D721Med (cell line): ENCODE data around the gene CCDC88B.
"Not testable (repeated sequence)": the region's sequence is repeated elsewhere in the genome, so short reads cannot be mapped to it uniquely, and the experiment has no call there.

Experiments used
- DNase-seq: peaks from one replicate; pipeline ENCODE4 v3.0.0; 2011; ENCODE audit warnings: low spot score; ENCODE audit not compliant: insufficient read length
- FAIRE-seq: peaks from 2 replicates; lab custom pipeline; 2011; peaks lifted over from hg19 to GRCh38; lab: Jason Lieb, UNC
- TF ChIP-seq, protein P1 (sequence below): IDR thresholded peaks from 2 replicates; pipeline ENCODE4 v1.5.1; 2012; ENCODE audit warnings: mild to moderate bottlenecking, control low read depth; ENCODE audit not compliant: insufficient read depth; ENCODE audit errors: missing control alignments

The CCDC88B gene

DNA sequence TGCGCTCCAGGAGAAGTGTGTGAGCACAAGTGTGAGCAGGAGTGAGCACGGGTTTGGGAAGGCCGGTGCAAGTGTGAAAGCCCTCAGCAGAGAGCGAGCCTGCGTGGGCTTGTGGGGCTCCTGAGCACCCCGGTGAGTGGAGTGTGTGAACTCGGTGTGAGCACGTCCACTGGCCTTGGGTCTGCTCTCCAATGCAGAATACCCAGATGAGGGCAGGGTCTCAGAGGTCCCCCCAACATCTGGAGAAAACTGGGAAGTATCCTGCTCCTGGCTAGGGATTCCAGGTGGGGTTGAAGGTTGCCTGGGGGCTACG lies 33.5 kb upstream of the CCDC88B start:
- FAIRE-seq (no peak), DNase-seq (no peak)
- TF ChIP-seq, protein P1, sequence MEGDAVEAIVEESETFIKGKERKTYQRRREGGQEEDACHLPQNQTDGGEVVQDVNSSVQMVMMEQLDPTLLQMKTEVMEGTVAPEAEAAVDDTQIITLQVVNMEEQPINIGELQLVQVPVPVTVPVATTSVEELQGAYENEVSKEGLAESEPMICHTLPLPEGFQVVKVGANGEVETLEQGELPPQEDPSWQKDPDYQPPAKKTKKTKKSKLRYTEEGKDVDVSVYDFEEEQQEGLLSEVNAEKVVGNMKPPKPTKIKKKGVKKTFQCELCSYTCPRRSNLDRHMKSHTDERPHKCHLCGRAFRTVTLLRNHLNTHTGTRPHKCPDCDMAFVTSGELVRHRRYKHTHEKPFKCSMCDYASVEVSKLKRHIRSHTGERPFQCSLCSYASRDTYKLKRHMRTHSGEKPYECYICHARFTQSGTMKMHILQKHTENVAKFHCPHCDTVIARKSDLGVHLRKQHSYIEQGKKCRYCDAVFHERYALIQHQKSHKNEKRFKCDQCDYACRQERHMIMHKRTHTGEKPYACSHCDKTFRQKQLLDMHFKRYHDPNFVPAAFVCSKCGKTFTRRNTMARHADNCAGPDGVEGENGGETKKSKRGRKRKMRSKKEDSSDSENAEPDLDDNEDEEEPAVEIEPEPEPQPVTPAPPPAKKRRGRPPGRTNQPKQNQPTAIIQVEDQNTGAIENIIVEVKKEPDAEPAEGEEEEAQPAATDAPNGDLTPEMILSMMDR, result no peak

DNA sequence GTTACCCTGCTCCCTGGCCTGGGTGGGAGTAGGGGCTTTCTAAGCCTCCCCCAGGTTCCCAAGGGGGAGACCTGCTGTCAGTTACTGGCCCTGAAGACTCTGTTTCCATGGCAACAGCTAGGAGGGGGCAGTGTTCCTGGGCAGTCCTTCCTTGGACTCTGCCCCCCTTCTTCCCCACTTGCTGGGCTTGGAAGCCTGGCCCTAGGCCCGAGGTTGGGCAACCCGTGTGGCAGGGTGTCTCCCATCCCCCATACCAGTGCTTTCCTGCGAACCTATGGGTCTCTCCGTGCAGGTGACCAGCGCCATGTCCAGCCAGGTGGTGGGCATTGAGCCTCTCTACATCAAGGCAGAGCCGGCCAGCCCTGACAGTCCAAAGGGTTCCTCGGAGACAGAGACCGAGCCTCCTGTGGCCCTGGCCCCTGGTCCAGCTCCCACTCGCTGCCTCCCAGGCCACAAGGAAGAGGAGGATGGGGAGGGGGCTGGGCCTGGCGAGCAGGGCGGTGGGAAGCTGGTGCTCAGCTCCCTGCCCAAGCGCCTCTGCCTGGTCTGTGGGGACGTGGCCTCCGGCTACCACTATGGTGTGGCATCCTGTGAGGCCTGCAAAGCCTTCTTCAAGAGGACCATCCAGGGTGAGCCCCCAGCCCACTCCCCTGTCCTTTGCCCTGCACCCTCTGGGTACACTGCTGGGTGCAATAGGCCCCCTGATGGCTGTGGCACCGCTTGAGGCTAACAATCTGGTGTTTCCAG lies 33.0 kb upstream of the CCDC88B start:
- TF ChIP-seq, protein P1, result no peak
- no peak for FAIRE-seq
- DNase-seq, result no peak

DNA sequence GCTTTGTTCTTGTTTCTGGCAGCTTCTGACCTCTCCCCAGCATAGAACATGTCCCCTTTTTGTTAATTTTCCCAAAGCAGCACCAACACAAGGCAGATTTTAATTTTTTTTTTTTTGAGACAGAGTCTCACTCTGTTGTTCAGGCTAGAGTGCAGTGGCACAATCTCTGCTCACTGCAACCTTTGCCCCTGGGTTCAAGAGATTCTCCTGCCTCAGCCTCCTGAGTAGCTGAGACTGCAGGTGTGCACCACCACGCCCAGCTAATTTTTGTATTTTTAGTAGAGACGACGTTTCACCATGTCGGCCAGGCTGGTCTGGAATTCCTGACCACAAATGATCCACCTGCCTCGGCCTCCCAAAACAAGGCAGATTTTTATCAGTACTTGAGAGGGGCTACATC lies 32.2 kb upstream of the CCDC88B start:
- FAIRE-seq, result not testable (repeated sequence)

DNA sequence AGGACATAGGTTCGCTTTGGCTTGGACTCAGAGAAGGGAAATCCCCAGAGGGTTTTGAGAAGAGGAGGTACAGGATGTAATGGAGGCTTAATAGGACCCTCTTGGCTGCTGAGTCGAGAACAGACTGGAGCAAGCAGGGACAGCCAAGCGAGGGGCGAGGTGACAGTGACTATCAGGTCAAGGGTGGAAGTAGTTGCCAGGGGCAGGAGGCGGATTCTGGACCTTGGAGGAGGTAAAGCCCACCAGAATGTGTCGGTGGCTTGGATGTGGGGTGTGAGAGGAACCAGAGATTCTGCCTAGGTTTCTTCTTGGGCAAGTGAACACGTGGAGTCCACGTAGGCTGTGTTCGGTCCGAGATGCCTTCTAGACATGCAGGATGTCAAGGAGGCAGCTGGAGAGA lies 27.1 kb upstream of the CCDC88B start:
- TF ChIP-seq, protein P1, result no peak
- FAIRE-seq (no peak), DNase-seq (no peak)

More for the DNA sequence above, 32.2 kb upstream of the CCDC88B start:
- DNase-seq, result not testable (repeated sequence)

DNA sequence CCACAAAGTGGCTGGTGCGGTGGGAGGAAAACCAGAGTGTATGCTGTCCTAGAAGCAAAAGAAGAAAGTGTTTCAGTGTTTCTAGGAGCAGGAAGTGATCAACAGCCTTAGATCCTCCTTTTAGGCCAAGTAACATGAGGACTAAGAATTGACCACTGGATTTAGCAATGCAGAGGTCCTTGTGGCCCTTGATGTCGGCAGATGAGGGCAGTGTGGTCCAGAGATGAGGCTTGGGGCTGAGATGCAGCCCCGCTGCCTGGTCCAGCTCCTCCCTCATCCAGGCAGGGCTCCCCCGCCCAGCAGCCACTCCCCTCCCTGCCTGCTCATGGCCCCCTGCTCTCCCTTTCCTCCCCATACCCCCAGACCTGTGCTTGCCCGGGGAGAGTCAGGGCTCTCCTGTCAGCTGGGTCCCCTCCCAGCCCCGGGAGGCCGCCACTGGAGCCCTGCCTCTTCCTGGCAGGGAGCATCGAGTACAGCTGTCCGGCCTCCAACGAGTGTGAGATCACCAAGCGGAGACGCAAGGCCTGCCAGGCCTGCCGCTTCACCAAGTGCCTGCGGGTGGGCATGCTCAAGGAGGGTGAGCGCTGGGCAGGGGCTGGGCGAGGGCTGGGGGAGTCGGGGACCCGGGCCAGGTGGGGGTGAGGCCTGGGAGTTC lies 26.4 kb upstream of the CCDC88B start:
- TF ChIP-seq, protein P1, result no peak
- FAIRE-seq, result no peak
- no peak for DNase-seq

DNA sequence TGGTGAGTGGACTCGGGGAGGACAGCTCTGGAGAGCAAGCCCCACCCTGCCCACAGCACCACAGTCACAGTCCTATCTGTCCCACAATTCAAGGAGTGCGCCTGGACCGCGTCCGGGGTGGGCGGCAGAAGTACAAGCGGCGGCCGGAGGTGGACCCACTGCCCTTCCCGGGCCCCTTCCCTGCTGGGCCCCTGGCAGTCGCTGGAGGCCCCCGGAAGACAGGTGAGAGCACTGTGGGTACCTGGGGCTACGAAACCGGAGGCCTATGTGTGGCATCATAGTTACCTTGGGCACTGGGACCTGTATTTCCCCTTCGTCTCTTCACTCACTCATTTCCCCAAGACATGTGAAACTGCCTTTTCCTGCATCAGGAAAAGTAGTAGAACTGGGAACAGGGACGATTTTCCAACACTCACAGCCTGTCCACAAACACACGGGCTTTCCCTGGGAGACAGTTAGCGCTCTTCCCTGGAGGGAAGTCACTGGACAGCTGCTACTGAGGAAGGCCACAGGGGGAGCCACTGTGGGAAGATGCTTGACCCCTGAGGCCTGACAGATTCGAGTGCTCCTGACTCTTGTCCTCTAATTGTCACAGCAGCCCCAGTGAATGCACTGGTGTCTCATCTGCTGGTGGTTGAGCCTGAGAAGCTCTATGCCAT lies 25.7 kb upstream of the CCDC88B start:
- FAIRE-seq (no peak), DNase-seq (no peak)
- TF ChIP-seq, protein P1, result no peak

DNA sequence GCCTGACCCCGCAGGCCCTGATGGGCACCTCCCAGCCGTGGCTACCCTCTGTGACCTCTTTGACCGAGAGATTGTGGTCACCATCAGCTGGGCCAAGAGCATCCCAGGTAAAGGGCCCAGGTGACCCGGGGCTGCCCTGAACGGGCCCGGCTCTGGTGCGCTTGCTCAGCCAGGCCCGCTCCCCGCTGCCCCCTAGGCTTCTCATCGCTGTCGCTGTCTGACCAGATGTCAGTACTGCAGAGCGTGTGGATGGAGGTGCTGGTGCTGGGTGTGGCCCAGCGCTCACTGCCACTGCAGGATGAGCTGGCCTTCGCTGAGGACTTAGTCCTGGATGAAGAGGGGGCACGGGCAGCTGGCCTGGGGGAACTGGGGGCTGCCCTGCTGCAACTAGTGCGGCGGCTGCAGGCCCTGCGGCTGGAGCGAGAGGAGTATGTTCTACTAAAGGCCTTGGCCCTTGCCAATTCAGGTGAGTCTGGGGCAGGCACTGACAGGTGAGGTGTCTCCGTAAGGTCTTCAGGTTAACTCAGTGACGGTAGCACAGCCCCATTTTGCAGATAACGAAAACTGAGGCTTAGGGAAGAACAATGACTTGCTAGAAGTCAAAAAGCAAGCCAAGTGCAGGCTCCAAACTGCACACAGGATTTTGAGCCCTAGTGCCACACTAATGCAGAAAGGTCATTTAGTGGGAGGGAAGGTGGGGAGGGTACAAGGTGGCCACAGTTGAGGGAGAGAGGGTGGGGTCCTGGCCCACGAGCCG lies 25.0 kb upstream of the CCDC88B start:
- TF ChIP-seq, protein P1, result no peak
- no peak for DNase-seq
- no peak for FAIRE-seq

DNA sequence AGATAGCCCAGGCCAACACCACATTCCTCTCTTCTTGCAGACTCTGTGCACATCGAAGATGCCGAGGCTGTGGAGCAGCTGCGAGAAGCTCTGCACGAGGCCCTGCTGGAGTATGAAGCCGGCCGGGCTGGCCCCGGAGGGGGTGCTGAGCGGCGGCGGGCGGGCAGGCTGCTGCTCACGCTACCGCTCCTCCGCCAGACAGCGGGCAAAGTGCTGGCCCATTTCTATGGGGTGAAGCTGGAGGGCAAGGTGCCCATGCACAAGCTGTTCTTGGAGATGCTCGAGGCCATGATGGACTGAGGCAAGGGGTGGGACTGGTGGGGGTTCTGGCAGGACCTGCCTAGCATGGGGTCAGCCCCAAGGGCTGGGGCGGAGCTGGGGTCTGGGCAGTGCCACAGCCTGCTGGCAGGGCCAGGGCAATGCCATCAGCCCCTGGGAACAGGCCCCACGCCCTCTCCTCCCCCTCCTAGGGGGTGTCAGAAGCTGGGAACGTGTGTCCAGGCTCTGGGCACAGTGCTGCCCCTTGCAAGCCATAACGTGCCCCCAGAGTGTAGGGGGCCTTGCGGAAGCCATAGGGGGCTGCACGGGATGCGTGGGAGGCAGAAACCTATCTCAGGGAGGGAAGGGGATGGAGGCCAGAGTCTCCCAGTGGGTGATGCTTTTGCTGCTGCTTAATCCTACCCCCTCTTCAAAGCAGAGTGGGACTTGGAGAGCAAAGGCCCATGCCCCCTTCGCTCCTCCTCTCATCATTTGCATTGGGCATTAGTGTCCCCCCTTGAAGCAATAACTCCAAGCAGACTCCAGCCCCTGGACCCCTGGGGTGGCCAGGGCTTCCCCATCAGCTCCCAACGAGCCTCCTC lies 24.1 kb upstream of the CCDC88B start:
- not testable (repeated sequence) for FAIRE-seq, DNase-seq
